ENCODE data around the gene MAP4. TPM values are rescaled to one million over a fixed set of nuclear protein-coding genes. Genes with fewer than 3 reads are reported as not detected.

Gene MAP4
- total RNA-seq, 4 donors from 2014 or later: 108 to 186 (median 150) TPM

DNA sequence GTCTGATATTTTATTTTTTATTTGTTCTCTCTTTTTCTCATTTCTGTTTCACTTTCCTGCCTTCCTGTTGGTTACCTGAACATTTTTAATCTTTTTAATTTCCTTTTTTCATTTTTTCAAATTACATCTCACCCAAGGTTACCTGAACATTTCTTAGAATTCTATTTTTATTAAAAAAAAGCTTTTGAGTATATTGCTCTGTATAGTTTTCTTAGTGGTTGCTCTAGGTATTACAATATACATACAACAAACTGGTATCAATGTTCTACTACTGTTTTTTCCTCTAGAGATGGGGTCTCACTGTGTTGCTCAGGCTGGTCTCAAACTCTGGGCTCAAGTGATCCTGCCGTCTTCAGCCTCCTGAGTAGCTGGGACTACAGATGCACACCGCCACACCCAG is 133.9 kb downstream of the MAP4 start:
- no peak for TF ChIP-seq CTCF (IDR thresholded peaks at IDR 0.05)
- no peak for DNase-seq (ENCODE audit: low spot score)
- no peak for ATAC-seq (ENCODE audit: low FRiP score)

- no peak for ATAC-seq (ENCODE audit: low FRiP score)
- DNase-seq (ENCODE audit: low spot score): no peak
Measured at GRCh38 chr3:47877719-47878118, 138.5 kb downstream of the MAP4 start.

DNA sequence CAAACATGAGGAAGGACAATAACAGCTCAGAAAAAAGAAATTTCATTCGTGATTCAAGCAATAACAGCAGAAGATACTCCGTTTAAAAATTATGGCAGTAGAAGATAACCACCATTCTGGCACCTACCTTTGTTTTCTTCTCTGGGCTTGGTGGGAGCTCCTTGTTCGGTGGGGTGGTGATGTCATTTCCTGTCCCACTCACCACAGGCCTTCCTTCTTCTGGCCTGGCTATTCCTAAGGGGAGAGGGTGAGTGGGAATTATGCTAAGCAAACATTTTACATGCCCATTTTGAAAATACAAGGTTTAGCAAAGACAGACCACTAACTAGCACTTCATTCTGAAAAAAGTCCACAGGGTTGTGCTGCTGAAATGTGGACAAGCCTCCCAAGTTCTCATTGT is 138.9 kb downstream of the MAP4 start:
- no peak for TF ChIP-seq CTCF (IDR thresholded peaks at IDR 0.05)
- ATAC-seq (ENCODE audit: low FRiP score): no peak
- no peak for DNase-seq (ENCODE audit: low spot score)

More at GRCh38 chr3:47877719-47878118, 138.5 kb downstream of the MAP4 start:
- no peak for TF ChIP-seq CTCF (IDR thresholded peaks at IDR 0.05)

DNA sequence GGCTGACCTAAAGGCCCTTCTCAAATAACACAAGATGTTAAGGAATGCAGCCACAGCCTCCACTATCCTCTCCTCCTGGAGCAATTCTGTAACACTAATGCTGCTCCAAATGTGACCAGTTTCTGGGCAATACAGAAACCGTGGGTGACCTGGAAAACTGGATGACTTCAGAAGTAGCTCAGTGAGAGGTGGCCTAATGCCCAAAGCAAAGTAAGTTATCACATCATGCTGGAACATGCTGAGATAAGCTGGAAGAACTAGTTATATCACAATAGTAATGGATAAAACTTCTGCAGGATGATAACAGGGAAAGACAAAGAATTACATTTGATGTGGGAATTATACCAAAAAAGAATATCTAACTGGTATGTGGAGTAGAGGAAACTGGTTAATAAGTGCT is 141.3 kb downstream of the MAP4 start:
- DNase-seq (ENCODE audit: low spot score) (no peak), ATAC-seq (ENCODE audit: low FRiP score) (no peak)
- TF ChIP-seq CTCF (IDR thresholded peaks at IDR 0.05): no peak

DNA sequence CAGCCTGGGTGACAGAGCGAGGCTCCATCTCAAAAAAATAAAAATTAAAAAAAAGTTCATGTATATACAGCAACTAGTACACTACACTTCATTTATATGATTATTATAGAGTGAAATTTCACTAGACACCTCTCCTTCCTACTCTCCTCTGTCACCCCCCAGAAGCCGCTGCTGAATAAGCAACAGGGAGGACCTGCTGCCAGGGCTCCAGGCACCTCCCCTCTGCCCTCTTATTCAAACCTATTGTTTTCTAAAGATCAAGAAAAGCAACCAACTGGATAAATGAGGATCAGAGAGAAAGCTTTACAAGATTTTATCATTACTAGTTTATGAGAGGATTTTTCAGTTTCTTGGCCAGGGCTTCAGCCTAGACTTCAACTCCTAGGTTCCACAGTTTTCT is 141.8 kb downstream of the MAP4 start:
- TF ChIP-seq CTCF (IDR thresholded peaks at IDR 0.05): no peak
- ATAC-seq (ENCODE audit: low FRiP score): no peak
- DNase-seq (ENCODE audit: low spot score): no peak

- DNase-seq (ENCODE audit: low spot score) (no peak), ATAC-seq (ENCODE audit: low FRiP score) (no peak)
- TF ChIP-seq CTCF (IDR thresholded peaks at IDR 0.05): no peak
Measured at GRCh38 chr3:47872916-47873315, 143.3 kb downstream of the MAP4 start.

GRCh38 chr3:47871389-47871788 is 144.8 kb downstream of the MAP4 start:
- no peak for ATAC-seq (ENCODE audit: low FRiP score)
- DNase-seq (ENCODE audit: low spot score): no peak
- TF ChIP-seq CTCF (IDR thresholded peaks at IDR 0.05): no peak

Measured in omental fat pad (tissue), 4 donors.